ENCODE measurements around the gene KCNIP1. TPM values are rescaled to one million over a fixed set of nuclear protein-coding genes. Genes with fewer than 3 reads are reported as not detected.

KCNIP1 gene
- polyA plus RNA-seq, 1 of the 3 experiments (the other 2 are of a cell fraction): 1.3 TPM

DNA sequence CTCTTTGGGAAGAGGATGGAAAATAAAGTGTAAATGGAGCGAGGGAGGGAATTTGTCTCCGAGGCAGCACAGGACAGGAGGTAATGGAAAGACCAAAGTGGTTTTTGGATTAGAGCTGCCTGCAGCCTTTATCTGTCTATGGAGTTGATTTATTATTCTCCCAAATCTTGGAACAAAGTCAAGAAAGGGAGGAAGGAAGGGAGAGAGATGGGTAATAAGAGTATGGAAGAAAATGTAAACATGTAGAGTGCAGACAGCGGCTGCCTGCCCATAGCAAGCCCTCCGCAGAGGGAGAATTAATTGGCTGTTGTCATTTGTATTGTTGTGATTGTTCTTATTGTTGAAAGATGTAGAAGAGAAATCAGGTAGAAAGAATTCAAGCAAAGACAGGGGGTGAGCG lies 15.7 kb downstream of the KCNIP1 start:
- ChIA-PET CTCF (interaction anchor here (1.5 kb wide), 1 partner anchor 84 kb away, joined by 5 read pairs; no protein-coding TSS in a partner anchor), POLR2A (no interaction called here)
- no peaks in the 10 kb centered on the region for H3K36me3 ChIP-seq (replicated peaks in 1 of 2; ENCODE audit: control insufficient read depth in 1 of 2, insufficient read depth in 2 of 2, low read length in 1 of 2)
- WGBS (ENCODE audit: low lambda C conversion rate): 73% methylated on average over 5 of the region's 5 CpGs
- DNase-seq: no peak
- TF ChIP-seq ELF1 (IDR thresholded peaks at IDR 0.05): no peak
- no peak for TF ChIP-seq NFIC (IDR thresholded peaks at IDR 0.05; ENCODE audit: borderline replicate concordance)
- no peak for TF ChIP-seq IRF3 (IDR thresholded peaks at IDR 0.05; ENCODE audit: low read depth, low read length)
- no peak for TF ChIP-seq FOXM1 (IDR thresholded peaks at IDR 0.05; ENCODE audit: low read depth)
- TF ChIP-seq, protein P1, sequence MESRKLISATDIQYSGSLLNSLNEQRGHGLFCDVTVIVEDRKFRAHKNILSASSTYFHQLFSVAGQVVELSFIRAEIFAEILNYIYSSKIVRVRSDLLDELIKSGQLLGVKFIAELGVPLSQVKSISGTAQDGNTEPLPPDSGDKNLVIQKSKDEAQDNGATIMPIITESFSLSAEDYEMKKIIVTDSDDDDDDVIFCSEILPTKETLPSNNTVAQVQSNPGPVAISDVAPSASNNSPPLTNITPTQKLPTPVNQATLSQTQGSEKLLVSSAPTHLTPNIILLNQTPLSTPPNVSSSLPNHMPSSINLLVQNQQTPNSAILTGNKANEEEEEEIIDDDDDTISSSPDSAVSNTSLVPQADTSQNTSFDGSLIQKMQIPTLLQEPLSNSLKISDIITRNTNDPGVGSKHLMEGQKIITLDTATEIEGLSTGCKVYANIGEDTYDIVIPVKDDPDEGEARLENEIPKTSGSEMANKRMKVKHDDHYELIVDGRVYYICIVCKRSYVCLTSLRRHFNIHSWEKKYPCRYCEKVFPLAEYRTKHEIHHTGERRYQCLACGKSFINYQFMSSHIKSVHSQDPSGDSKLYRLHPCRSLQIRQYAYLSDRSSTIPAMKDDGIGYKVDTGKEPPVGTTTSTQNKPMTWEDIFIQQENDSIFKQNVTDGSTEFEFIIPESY (IDR thresholded peaks at IDR 0.05; ENCODE audit: borderline replicate concordance, low read depth): no peak
- TF ChIP-seq FOSL2 (IDR thresholded peaks at IDR 0.05; ENCODE audit: borderline replicate concordance, low read depth): no peak
- H3K9ac ChIP-seq: no peak overlapping the region
- H3K4me3 ChIP-seq (ENCODE audit: low read depth in 2 of 2, low read length in 1 of 2): no peak overlapping the region
- no peaks in the 10 kb centered on the region for H3K9me3 ChIP-seq
- no peak overlapping the region for H2AFZ ChIP-seq (ENCODE audit: low read depth)
- H3K27ac ChIP-seq (ENCODE audit: low read depth in 2 of 2, low read length in 1 of 2): no peak overlapping the region
- H3K4me1 ChIP-seq (ENCODE audit: control insufficient read depth in 1 of 2, insufficient read depth in 2 of 2, low read depth in 1 of 2, low read length in 1 of 2): peaks cover 0 to 22% of the 10 kb centered on the region in 2 experiments; a peak in 2 of 4 replicates
- H3K9me2 ChIP-seq: no peaks in the 10 kb centered on the region
- H3K27me3 ChIP-seq (ENCODE audit: insufficient read depth): no peaks in the 10 kb centered on the region
- no peaks in the 10 kb centered on the region for H3F3A ChIP-seq (replicated peaks; ENCODE audit: insufficient read depth)
- no peaks in the 10 kb centered on the region for H4K20me1 ChIP-seq (ENCODE audit: insufficient read depth)
- no peak overlapping the region for H3K4me2 ChIP-seq
- no peaks in the 10 kb centered on the region for H3K79me2 ChIP-seq (ENCODE audit: insufficient read depth)

GRCh38 chr5:170520372-170520771 lies 16.6 kb downstream of the KCNIP1 start:
- Histone ChIP-seq H3K36me3 (replicated peaks in 1 of 2; ENCODE audit: control insufficient read depth in 1 of 2, insufficient read depth in 2 of 2, low read length in 1 of 2) (no peaks in the 10 kb centered on the region), H3K4me3 (ENCODE audit: low read depth in 2 of 2, low read length in 1 of 2) (no peak overlapping the region), H3F3A (replicated peaks; ENCODE audit: insufficient read depth) (no peaks in the 10 kb centered on the region), H2AFZ (ENCODE audit: low read depth) (no peak overlapping the region), H3K4me2 (no peak overlapping the region), H4K20me1 (ENCODE audit: insufficient read depth) (no peaks in the 10 kb centered on the region), H3K9me2 (no peaks in the 10 kb centered on the region), H3K79me2 (ENCODE audit: insufficient read depth) (no peaks in the 10 kb centered on the region), H3K27ac (ENCODE audit: low read depth in 2 of 2, low read length in 1 of 2) (no peak overlapping the region), H3K9me3 (no peaks in the 10 kb centered on the region), H3K27me3 (ENCODE audit: insufficient read depth) (no peaks in the 10 kb centered on the region), H3K9ac (no peak overlapping the region), H3K4me1 (ENCODE audit: control insufficient read depth in 1 of 2, insufficient read depth in 2 of 2, low read depth in 1 of 2, low read length in 1 of 2) (peaks cover 0 to 22% of the 10 kb centered on the region in 2 experiments; a peak in 2 of 4 replicates)
- TF ChIP-seq ELF1 (IDR thresholded peaks at IDR 0.05) (no peak), NFIC (IDR thresholded peaks at IDR 0.05; ENCODE audit: borderline replicate concordance) (0 out of 2 replicates have a peak, but pooled peaks have one; percentile 5)
- ChIA-PET POLR2A (no interaction called here), CTCF (interaction anchor here (1.3 to 1.5 kb wide), 2 partner anchors 85 to 113 kb away, joined by 4 to 5 read pairs; no protein-coding TSS in a partner anchor)
- WGBS (ENCODE audit: low lambda C conversion rate): 80% methylated on average over 6 of the region's 6 CpGs
- no peak for DNase-seq

All from SK-N-SH (cell line).